Stimulated activated CD8-positive, alpha-beta memory T cell treated with anti-CD3 and anti-CD28 coated beads, Interleukin-15, amount 100 ng/mL, for 24 hours (primary cell): ENCODE data around the gene COX19.

Experiments used
- DNase-seq: peaks from one replicate; pipeline ENCODE4 v3.0.0-alpha.2; 2020; ENCODE audit warnings: low read depth

The COX19 gene

GRCh38 chr7:978049-978346, 2.6 kb upstream of the COX19 start:
- no peak for DNase-seq

- DNase-seq: no peak
Observed at GRCh38 chr7:977326-978048, 2.1 kb upstream of the COX19 start.

- no peak for DNase-seq
Observed at GRCh38 chr7:976901-977325, 1.6 kb upstream of the COX19 start.

GRCh38 chr7:975702-976473, 539 bp upstream of the COX19 start:
- DNase-seq: no peak

GRCh38 chr7:974172-974571, 1.2 kb downstream of the COX19 start:
- DNase-seq: no peak

GRCh38 chr7:973312-973711, 2.0 kb downstream of the COX19 start:
- no peak for DNase-seq

- DNase-seq: no peak
Observed at GRCh38 chr7:972676-973309, 2.6 kb downstream of the COX19 start.

- DNase-seq: no peak
Observed at GRCh38 chr7:972110-972509, 3.2 kb downstream of the COX19 start.

- no peak for DNase-seq
Observed at GRCh38 chr7:970744-971143, 4.6 kb downstream of the COX19 start.

- DNase-seq: no peak
Observed at GRCh38 chr7:969403-969802, 5.9 kb downstream of the COX19 start.

- no peak for DNase-seq
Observed at GRCh38 chr7:968205-969105, 6.9 kb downstream of the COX19 start.

- DNase-seq: no peak
Observed at GRCh38 chr7:967361-968082, 7.8 kb downstream of the COX19 start.

GRCh38 chr7:966291-967069, 8.9 kb downstream of the COX19 start:
- no peak for DNase-seq

- no peak for DNase-seq
Observed at GRCh38 chr7:964401-965231, 10.7 kb downstream of the COX19 start.

GRCh38 chr7:963236-964078, 11.9 kb downstream of the COX19 start:
- DNase-seq: no peak

GRCh38 chr7:962401-963081, 12.8 kb downstream of the COX19 start:
- no peak for DNase-seq

GRCh38 chr7:961546-962400, 13.6 kb downstream of the COX19 start:
- no peak for DNase-seq
